Heart left ventricle (tissue), 16 donors: ENCODE measurements around the gene SPIRE1. TPM values are rescaled to one million over a fixed set of nuclear protein-coding genes. Genes with fewer than 3 reads are reported as not detected.

Source experiments
- ATAC-seq, 4 donors: fragments of 200-7000 bp; cut with Tn5 transposase; one replicate each; pipeline ENCODE4 v1.9.1; 2020 to 2022; ENCODE audit warnings: moderate library complexity in 4 of 4, mild to moderate bottlenecking in 3 of 4, moderate number of reproducible peaks in 1 of 4
- DNase-seq, 5 donors: peaks; one replicate each; pipeline ENCODE4 v3.0.0-alpha.2; 2020
- H3K27ac ChIP-seq, 12 donors: fragments of 200-600 bp; sonication (generic) in 4 of 12; one replicate each; pipeline versions ENCODE4 v1.5.0 to v1.8.0; 2016 to 2022; ENCODE audit warnings: mild to moderate bottlenecking in 2 of 12
- H3K27me3 ChIP-seq, 9 donors: fragments of 200-600 bp; sonication (generic) in 2 of 9; one replicate each; pipeline versions ENCODE4 v1.5.1 to v1.8.0; 2016 to 2022; ENCODE audit warnings: mild to moderate bottlenecking in 3 of 9
- H3K36me3 ChIP-seq, 9 donors: fragments of 200-600 bp; sonication (generic) in 2 of 9; one replicate each; pipeline versions ENCODE4 v1.5.0 to v1.8.0; 2018 to 2022; ENCODE audit warnings: mild to moderate bottlenecking in 2 of 9
- H3K4me1 ChIP-seq, 12 donors: fragments of 200-600 bp; sonication (generic) in 4 of 12; one replicate each; pipeline versions ENCODE4 v1.5.0 to v1.8.0; 2016 to 2022; ENCODE audit warnings: mild to moderate bottlenecking in 3 of 12
- H3K4me3 ChIP-seq, 12 donors: fragments of 200-600 bp; sonication (generic) in 4 of 12; one replicate each; pipeline versions ENCODE4 v1.5.0 to v1.8.0; 2017 to 2022; ENCODE audit warnings: mild to moderate bottlenecking in 9 of 12, moderate library complexity in 4 of 12
- H3K9me3 ChIP-seq, 12 donors: fragments of 200-600 bp; sonication (generic) in 4 of 12; one replicate each; pipeline versions ENCODE4 v1.5.0 to v1.8.0; 2016 to 2022; ENCODE audit warnings: mild to moderate bottlenecking in 1 of 12
- POLR2A ChIP-seq, 2 donors: fragments of 450-650 bp; IDR thresholded peaks; one replicate each; pipeline ENCODE4 v1.6.1; 2017; ENCODE audit warnings: antibody characterized with exemption in 2 of 2, mild to moderate bottlenecking in 2 of 2, moderate library complexity in 2 of 2
- WGBS, 4 donors: extraction: QIAGEN DNeasy Blood & Tissue Kit in 2 of 4; methylation state at CpG; one replicate each; pipeline versions ENCODE4 v1.1.5 to v1.1.7; 2013 to 2018; 5-methylcytosine and 5-hydroxymethylcytosine counted together
- intact Hi-C, 10 donors: fragments of 100-400 bp; cut with DNase I; formaldehyde crosslinking; loops; one replicate each; pipeline versions ENCODE4 v1.11.1 to v1.14.2; 2022
- polyA plus RNA-seq, 2 donors: library from polyadenylated mRNA; stranded (reverse); fragments of 200-250 nt; gene quantifications; one replicate each; pipeline ENCODE4 v1.2.3, GENCODE V29; 2013
- total RNA-seq, 9 donors: library from RNA; depleted of rRNA in 2 of 9; stranded (reverse); fragments of >200 nt in 2 of 9; fragmentation: NEBNext Ultra II Directional in 3 of 9; extraction: Animal tissue kit (Norgen Biotek cat#: 25700) in 3 of 9; gene quantifications; one replicate each; pipeline versions ENCODE4 v1.1.0 to v1.2.4, GENCODE V29; 2016 to 2023
- TF ChIP-seq, protein P1 (sequence below), 12 donors: fragments of 200-600 bp; sonication (generic) in 4 of 12; IDR thresholded peaks; one replicate each; pipeline versions ENCODE4 v1.5.0 to v1.8.0; 2018 to 2022; ENCODE audit warnings: antibody characterized with exemption in 12 of 12, mild to moderate bottlenecking in 5 of 12
- donor health status: ischemic (EF 13 %, LVEDD 7.1; RV severe dilation, severe dysfunction).
- donor health status: healthy with polysubstance abuse.
- donor health status: DM: no; HTN: yes; CAD: no.
- donor health status: DM: no; HTN: no; CAD: no.
- donor health status: ischemic (EF 25% LVEDD 6.9; RV normal size, moderate dysfunction).
- donor health status: ischemic (EF 25% LVEDD 5.7; RV mildly dilated, moderate dysfunction).
- donor health status: healthy.
- donor health status: DM: yes; HTN: yes; CAD: no.
- donor health status: ischemic (EF 35%, LVEDD 5.7; RV mildly dilated, moderate dysfunction).
- donor health status: nonischemic (EF 11% LVEDD 7.7; RV severe dilation, severe dysfunction).
- donor health status: DM: yes; HTN: yes; CAD: no.
- donor health status: PGD.
- donor health status: ischemic (EF 29% LVEDD 5.4; RV normal size, mild dysfunction).
- donor health status: nonischemic (EF 23%, LVEDD 6.1; RV moderate dilation, normal function).

The SPIRE1 gene
- total and polyA plus RNA-seq, 11 donors: 8.3 to 67.6 (median 47.8) TPM

DNA sequence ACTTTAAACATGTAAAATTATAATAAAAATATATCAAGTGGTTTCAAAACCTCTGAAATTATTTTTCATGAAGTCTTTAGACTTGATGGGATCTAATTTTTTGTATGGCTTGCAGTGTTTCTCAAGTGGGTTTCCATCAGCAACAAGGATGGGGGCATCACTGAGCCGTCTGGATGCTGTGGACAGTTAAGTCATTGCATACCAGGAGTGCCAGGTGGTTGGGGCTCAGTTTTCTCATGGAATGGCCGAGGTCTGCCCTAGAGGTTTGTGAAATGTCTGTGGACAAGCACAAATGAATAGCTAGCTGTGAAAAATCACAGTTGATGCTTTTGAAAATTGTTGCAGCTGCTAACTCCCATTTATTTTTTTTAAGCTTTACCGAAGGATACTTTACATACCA is 248.4 kb downstream of the SPIRE1 start:
- H3K4me3 ChIP-seq: no peak overlapping the region
- TF ChIP-seq, protein P1, sequence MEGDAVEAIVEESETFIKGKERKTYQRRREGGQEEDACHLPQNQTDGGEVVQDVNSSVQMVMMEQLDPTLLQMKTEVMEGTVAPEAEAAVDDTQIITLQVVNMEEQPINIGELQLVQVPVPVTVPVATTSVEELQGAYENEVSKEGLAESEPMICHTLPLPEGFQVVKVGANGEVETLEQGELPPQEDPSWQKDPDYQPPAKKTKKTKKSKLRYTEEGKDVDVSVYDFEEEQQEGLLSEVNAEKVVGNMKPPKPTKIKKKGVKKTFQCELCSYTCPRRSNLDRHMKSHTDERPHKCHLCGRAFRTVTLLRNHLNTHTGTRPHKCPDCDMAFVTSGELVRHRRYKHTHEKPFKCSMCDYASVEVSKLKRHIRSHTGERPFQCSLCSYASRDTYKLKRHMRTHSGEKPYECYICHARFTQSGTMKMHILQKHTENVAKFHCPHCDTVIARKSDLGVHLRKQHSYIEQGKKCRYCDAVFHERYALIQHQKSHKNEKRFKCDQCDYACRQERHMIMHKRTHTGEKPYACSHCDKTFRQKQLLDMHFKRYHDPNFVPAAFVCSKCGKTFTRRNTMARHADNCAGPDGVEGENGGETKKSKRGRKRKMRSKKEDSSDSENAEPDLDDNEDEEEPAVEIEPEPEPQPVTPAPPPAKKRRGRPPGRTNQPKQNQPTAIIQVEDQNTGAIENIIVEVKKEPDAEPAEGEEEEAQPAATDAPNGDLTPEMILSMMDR (IDR thresholded peaks at IDR 0.05): no peak
- no peak for TF ChIP-seq POLR2A (IDR thresholded peaks at IDR 0.05)
- DNase-seq (no peak), ATAC-seq (no peak)
- WGBS, 4 donors: 82 to 91% (median 83%) methylated on average over 3 of the region's 3 CpGs
- no peaks in the 10 kb centered on the region for H3K9me3 ChIP-seq
- no peak overlapping the region for H3K27ac ChIP-seq
- peaks cover 0 to 16% (median 8%) of the 10 kb centered on the region in 12 donors for H3K4me1 ChIP-seq
- peaks cover 0 to 12% (median 0%) of the 10 kb centered on the region in 9 donors for H3K27me3 ChIP-seq
- H3K36me3 ChIP-seq: no peaks in the 10 kb centered on the region
- intact Hi-C loops: loop anchor here in 5 of 10 donors (5.0 to 10.0 kb wide), 4 partner anchors 45 to 248 kb away; partner anchors contain the start of gene SPIRE1 (in 3 of the 5)

DNA sequence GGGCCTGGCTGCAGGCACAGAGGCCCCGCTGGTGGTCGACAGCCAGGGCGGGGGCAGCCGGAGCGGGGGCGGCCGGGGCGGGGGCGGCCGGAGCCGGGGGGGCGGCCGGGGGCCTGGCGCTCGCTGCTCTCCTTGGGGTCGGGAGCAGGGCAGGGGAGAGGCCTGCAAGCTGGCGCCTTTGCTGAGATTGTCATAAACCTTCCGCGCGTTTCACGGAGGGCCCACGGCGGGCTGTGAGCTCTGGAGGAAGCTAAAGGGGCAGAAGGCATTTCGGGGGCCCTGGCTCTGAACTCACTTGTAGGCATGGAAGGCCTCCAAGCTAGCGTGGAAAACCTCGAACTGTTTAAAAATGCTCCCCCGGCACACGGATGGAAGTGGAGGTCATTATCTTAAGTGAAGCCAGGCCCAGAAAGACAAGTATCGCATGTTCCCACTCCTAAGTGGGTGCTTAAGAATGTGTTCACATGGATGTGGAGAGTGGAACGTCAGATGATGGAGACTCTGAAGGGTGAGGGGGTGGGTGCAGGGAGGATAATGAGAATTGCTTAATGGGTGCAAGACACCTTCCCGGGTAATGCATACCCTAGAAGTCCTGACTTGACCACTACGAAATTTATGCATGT is 249.5 kb downstream of the SPIRE1 start:
- H3K4me1 ChIP-seq: peaks cover 0 to 26% (median 8%) of the 10 kb centered on the region in 12 donors
- WGBS, 4 donors: 6 to 10% (median 7%) methylated on average over 14 to 32 of the region's 32 CpGs
- no peaks in the 10 kb centered on the region for H3K9me3 ChIP-seq
- H3K27me3 ChIP-seq: peaks cover 0 to 12% (median 0%) of the 10 kb centered on the region in 9 donors
- H3K27ac ChIP-seq: peak overlapping the region in 11 of 12 donors; percentile 74 to 90 (median 85)
- DNase-seq: peak in 2 of 5 donors; percentile 29 to 64
- peak overlapping the region; percentile 31 to 84 (median 64) for H3K4me3 ChIP-seq
- H3K36me3 ChIP-seq: no peaks in the 10 kb centered on the region
- ATAC-seq: no peak
- intact Hi-C loops: loop anchor here in 5 of 10 donors (5.0 to 10.0 kb wide), 4 partner anchors 46 to 249 kb away; partner anchors contain the start of gene SPIRE1 (in 3 of the 5)
- TF ChIP-seq, protein P1 (IDR thresholded peaks at IDR 0.05): no peak
- no peak for TF ChIP-seq POLR2A (IDR thresholded peaks at IDR 0.05)

DNA sequence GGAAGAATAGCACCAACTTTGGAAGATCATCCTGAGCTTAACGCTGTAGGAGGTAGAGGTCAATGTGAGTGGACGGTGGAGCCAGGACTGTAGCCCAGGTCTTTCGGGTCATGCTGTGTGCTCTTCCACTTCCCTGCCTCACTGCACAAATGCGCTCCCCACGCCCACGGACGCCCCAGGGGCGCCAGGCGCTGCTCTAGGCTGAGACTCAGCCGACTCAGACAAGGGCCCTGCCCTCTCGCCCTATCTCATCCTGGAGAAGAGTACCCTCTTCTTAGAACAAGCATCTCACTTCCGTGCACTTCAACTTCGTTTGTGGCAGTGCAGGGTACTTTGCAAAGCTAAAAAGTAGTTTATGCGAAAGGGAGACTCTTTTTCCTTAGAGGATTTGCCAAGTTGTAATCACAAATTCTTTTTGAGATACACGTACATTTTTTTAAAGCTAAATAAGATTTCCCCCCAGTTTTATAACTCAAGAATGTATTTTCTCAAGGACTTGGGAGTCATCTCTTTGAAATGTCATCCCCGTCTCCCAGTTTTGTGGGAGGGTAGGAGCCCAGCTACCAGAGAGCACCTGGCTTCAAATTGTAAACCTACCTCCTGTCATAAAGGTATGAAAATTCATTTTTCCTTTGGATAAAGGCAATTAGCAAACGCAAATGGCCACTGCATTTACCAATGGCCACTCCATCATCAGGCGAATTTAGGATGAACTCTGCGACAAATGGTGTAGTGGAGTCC is 251.4 kb downstream of the SPIRE1 start:
- Histone ChIP-seq H3K9me3 (no peaks in the 10 kb centered on the region), H3K4me1 (peaks cover 0 to 28% (median 8%) of the 10 kb centered on the region in 12 donors), H3K36me3 (no peaks in the 10 kb centered on the region), H3K27me3 (peaks cover 0 to 13% (median 0%) of the 10 kb centered on the region in 9 donors), H3K4me3 (no peak overlapping the region), H3K27ac (no peak overlapping the region)
- intact Hi-C loops: loop anchor here in 6 of 10 donors (1.0 to 10.0 kb wide), 6 partner anchors 28 to 251 kb away; partner anchors contain the start of genes SPIRE1 (in 3 of the 6) and AFG3L2 (in 1 of the 6)
- ATAC-seq: no peak
- 82 to 88% (median 85%) methylated on average over 19 of the region's 19 CpGs for WGBS, 4 donors
- no peak for DNase-seq
- TF ChIP-seq, protein P1 (IDR thresholded peaks at IDR 0.05): no peak
- TF ChIP-seq POLR2A (IDR thresholded peaks at IDR 0.05): no peak

DNA sequence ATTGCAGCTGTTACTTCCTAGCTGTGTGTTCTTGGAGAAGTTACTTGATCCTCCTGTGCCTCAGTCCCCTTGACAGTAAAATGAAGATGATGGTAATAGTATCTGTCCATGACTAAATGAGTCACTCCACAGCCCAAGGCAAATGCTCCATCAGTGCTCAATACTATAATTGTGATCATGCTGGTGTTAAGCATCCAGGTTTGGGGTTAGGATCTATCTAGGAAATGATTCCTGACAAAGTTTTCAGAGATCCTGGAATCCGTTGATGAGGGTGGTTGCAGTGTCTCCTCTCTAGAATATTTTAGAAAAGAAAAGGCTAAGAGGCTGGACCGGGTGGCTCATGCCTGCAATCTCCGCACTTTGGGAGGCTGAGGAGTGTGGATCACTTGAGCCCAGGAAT is 252.8 kb downstream of the SPIRE1 start:
- intact Hi-C loops: loop anchor here in 5 of 10 donors (5.0 to 10.0 kb wide), 4 partner anchors 50 to 252 kb away; partner anchors contain the start of gene SPIRE1 (in 3 of the 5)
- Histone ChIP-seq H3K4me3 (no peak overlapping the region), H3K27me3 (peaks cover 0 to 15% (median 0%) of the 10 kb centered on the region in 9 donors), H3K27ac (no peak overlapping the region), H3K4me1 (peaks cover 0 to 27% (median 8%) of the 10 kb centered on the region in 12 donors), H3K36me3 (no peaks in the 10 kb centered on the region), H3K9me3 (no peaks in the 10 kb centered on the region)
- DNase-seq (peak in 1 of 5 donors; percentile 6), ATAC-seq (no peak)
- WGBS, 4 donors: 84 to 95% (median 92%) methylated on average over 3 of the region's 3 CpGs
- no peak for TF ChIP-seq POLR2A (IDR thresholded peaks at IDR 0.05)
- TF ChIP-seq, protein P1 (IDR thresholded peaks at IDR 0.05): no peak
